ENCODE data around the gene FILIP1L. TPM values are rescaled to one million over a fixed set of nuclear protein-coding genes. Genes with fewer than 3 reads are reported as not detected.

FILIP1L gene
- total and polyA plus RNA-seq, 2 of the 8 experiments (the other 6 are each of a cell fraction or from before 2014, with no cell fraction given): 0.06 to 0.09 TPM

- TF ChIP-seq TCF12 (IDR thresholded peaks at IDR 0.05; ENCODE audit: low read depth, low read length): no peak
- TF ChIP-seq RBBP5 (IDR thresholded peaks at IDR 0.05; ENCODE audit: borderline replicate concordance, low read depth, low read length): no peak
- no peak for TF ChIP-seq CTBP2 (IDR thresholded peaks at IDR 0.05; ENCODE audit: borderline replicate concordance, insufficient read depth, insufficient read length, low read length)
- no peak for TF ChIP-seq CHD2 (IDR thresholded peaks at IDR 0.05; ENCODE audit: low read length)
- TF ChIP-seq NRF1 (IDR thresholded peaks at IDR 0.05; ENCODE audit: low read depth, low read length): no peak
- no peak for TF ChIP-seq POU5F1 (IDR thresholded peaks at IDR 0.05; ENCODE audit: low read depth, low read length)
- no peak for TF ChIP-seq EP300 (IDR thresholded peaks at IDR 0.05; ENCODE audit: borderline replicate concordance in 1 of 2, low read depth in 2 of 2, low read length in 2 of 2)
- CTCF ChIA-PET (ENCODE audit: partially characterized antibody): interaction anchor here (0.8 kb wide), 1 partner anchor 65 kb away, joined by 3 read pairs; no protein-coding TSS in a partner anchor
- no peak overlapping the region for H4K5ac ChIP-seq (ENCODE audit: insufficient read length, low read depth, low read length)
Measured at GRCh38 chr3:99918715-99919114, 195.6 kb downstream of the FILIP1L start.

More at GRCh38 chr3:99918715-99919114, 195.6 kb downstream of the FILIP1L start:
- H3K79me1 ChIP-seq (ENCODE audit: low read depth, low read length): no peaks in the 10 kb centered on the region
- no peak overlapping the region for H2BK120ac ChIP-seq (replicated peaks; ENCODE audit: low read depth, low read length)
- no peaks in the 10 kb centered on the region for H3K36me3 ChIP-seq (ENCODE audit: control insufficient read depth in 2 of 4, insufficient read depth in 4 of 4, low read length in 3 of 4)
- no peak overlapping the region for H2BK12ac ChIP-seq (ENCODE audit: low read depth, low read length)
- H2AK5ac ChIP-seq (ENCODE audit: low read depth, low read length): no peak overlapping the region
- no peak overlapping the region for H3K18ac ChIP-seq (ENCODE audit: extremely low read depth, low read length)
- no peak overlapping the region for H2BK15ac ChIP-seq (ENCODE audit: low read length)
- H3K9me3 ChIP-seq (ENCODE audit: insufficient read depth in 2 of 2, low read depth in 1 of 2, low read length in 1 of 2): no peaks in the 10 kb centered on the region
- peaks cover 0 to 5% of the 10 kb centered on the region in 2 experiments; a peak in 1 of 4 replicates for H3K79me2 ChIP-seq (ENCODE audit: control insufficient read depth in 1 of 2, insufficient read depth in 2 of 2, low read length in 2 of 2)
- H3K23me2 ChIP-seq (ENCODE audit: low read depth, low read length): no peaks in the 10 kb centered on the region
- no peak overlapping the region for H3K14ac ChIP-seq (ENCODE audit: insufficient read length)
- no peak overlapping the region for H2AFZ ChIP-seq (ENCODE audit: low read length)
- no peak overlapping the region for H3K9ac ChIP-seq (replicated peaks in 1 of 4; ENCODE audit: extremely low read depth in 1 of 4, low read depth in 3 of 4, low read length in 3 of 4)
- no peak overlapping the region for H3K23ac ChIP-seq (ENCODE audit: insufficient read length)
- no peaks in the 10 kb centered on the region for H3K27me3 ChIP-seq (replicated peaks in 1 of 4; ENCODE audit: control insufficient read depth in 3 of 4, extremely low read depth in 1 of 4, insufficient read depth in 3 of 4, low read length in 3 of 4)
- FAIRE-seq (no peak), DNase-seq (ENCODE audit: low read depth in 1 of 2, low spot score in 2 of 2) (no peak)
- POLR2A ChIA-PET (ENCODE audit: partially characterized antibody): no interaction called here
- no peak overlapping the region for H2BK20ac ChIP-seq (ENCODE audit: low read length)
- H3K27ac ChIP-seq (ENCODE audit: low read depth, low read length): no peak overlapping the region
- H2BK5ac ChIP-seq (ENCODE audit: low read depth, low read length): no peak overlapping the region
- H3K56ac ChIP-seq (replicated peaks; ENCODE audit: insufficient read length, low read depth, low read length): no peak overlapping the region
- H3K4me3 ChIP-seq (ENCODE audit: extremely low read depth in 1 of 4, insufficient read depth in 2 of 4, low read depth in 3 of 4, low read length in 4 of 4): no peak overlapping the region
- H3K4me2 ChIP-seq (ENCODE audit: insufficient read depth in 1 of 2, low read depth in 2 of 2, low read length in 2 of 2): no peak overlapping the region
- H3K4me1 ChIP-seq (replicated peaks in 1 of 4; ENCODE audit: control insufficient read depth in 3 of 4, insufficient read depth in 4 of 4, low read length in 3 of 4): peaks cover 0 to 10% (median 6%) of the 10 kb centered on the region in 4 experiments; a peak in 5 of 7 replicates
- no peak overlapping the region for H4K8ac ChIP-seq (ENCODE audit: extremely low read depth, insufficient read depth, low read length)
- no peak overlapping the region for H4K91ac ChIP-seq (replicated peaks; ENCODE audit: insufficient read length, low read length)
- H4K20me1 ChIP-seq (replicated peaks in 1 of 2; ENCODE audit: control insufficient read depth in 1 of 2, insufficient read depth in 2 of 2, low read length in 2 of 2): no peaks in the 10 kb centered on the region
- no peak overlapping the region for H3K4ac ChIP-seq (replicated peaks; ENCODE audit: insufficient read length, low read depth, low read length)

Measured in H1 (cell line).